ENCODE data around the gene ATP6V1G3.

DNA sequence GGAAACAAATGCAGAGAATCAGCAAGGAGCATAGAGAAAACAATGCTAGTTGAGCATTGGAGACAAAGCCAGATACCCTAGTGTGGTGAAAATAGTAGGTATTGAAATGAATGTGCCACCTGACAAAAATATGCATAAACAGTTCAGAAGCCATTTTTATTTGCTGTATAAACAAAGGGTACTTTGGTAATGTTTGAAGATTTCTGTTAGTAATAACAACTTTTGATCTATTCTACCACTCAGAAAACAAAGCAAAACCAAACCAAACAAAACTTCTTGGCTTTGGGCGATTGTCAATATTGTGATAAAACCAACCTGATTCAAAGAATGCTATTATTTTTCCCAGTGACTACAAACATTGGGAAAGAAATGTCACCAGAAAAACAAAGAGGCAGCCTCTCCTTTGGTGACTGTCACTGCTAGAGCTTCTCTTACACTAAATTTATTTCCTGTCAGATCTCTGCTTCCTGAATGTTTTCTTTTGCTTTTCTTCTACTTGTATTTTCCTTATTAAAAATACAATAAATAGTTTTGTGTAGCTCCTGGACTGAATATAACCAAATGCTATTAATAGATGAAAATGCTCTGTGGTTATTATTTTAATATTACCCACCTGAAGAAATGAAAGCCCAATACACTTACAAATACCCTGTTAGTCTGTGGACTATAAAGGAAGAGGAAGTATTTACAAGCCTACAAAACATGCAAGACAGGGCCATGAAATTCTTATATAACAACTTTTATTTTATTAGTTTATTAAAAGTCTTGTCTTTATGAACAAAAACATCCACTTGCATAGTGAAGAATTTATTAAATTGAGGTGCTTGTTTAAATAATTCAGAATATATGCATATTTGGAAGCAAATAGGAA lies 5.7 kb downstream of the ATP6V1G3 start:
- TF ChIP-seq, protein P1, sequence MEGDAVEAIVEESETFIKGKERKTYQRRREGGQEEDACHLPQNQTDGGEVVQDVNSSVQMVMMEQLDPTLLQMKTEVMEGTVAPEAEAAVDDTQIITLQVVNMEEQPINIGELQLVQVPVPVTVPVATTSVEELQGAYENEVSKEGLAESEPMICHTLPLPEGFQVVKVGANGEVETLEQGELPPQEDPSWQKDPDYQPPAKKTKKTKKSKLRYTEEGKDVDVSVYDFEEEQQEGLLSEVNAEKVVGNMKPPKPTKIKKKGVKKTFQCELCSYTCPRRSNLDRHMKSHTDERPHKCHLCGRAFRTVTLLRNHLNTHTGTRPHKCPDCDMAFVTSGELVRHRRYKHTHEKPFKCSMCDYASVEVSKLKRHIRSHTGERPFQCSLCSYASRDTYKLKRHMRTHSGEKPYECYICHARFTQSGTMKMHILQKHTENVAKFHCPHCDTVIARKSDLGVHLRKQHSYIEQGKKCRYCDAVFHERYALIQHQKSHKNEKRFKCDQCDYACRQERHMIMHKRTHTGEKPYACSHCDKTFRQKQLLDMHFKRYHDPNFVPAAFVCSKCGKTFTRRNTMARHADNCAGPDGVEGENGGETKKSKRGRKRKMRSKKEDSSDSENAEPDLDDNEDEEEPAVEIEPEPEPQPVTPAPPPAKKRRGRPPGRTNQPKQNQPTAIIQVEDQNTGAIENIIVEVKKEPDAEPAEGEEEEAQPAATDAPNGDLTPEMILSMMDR (IDR thresholded peaks at IDR 0.05) = no peak
- TF ChIP-seq POLR2A (IDR thresholded peaks at IDR 0.05) = no peak
- no peak for TF ChIP-seq POLR2AphosphoS5 (IDR thresholded peaks at IDR 0.05; ENCODE audit: insufficient read depth in 1 of 2, low read depth in 1 of 2)
